Endothelial cell (in vitro differentiated cells): ENCODE measurements around the gene NSG2. TPM values are rescaled to one million over a fixed set of nuclear protein-coding genes. Genes with fewer than 3 reads are reported as not detected.

Experiments used
- DNase-seq: peaks from one replicate; pipeline ENCODE4 v3.0.0; 2021; ENCODE audit warnings: low spot score
- H3K27ac Mint-ChIP-seq: one replicate; pipeline ENCODE4 v1.8.0; 2021; ENCODE audit warnings: mixed read lengths, inconsistent platforms; ENCODE audit not compliant: unreplicated experiment
- H3K27me3 Mint-ChIP-seq: one replicate; pipeline ENCODE4 v1.8.0; 2021; ENCODE audit warnings: mild to moderate bottlenecking, moderate library complexity, mixed read lengths, inconsistent platforms; ENCODE audit not compliant: unreplicated experiment
- H3K36me3 Mint-ChIP-seq: one replicate; pipeline ENCODE4 v1.8.0; 2021; ENCODE audit warnings: mild to moderate bottlenecking, low read depth, mixed read lengths, inconsistent platforms; ENCODE audit not compliant: unreplicated experiment
- H3K4me1 Mint-ChIP-seq: one replicate; pipeline ENCODE4 v1.8.0; 2021; ENCODE audit warnings: mild to moderate bottlenecking, mixed read lengths, inconsistent platforms; ENCODE audit not compliant: unreplicated experiment
- H3K4me3 Mint-ChIP-seq: one replicate; pipeline ENCODE4 v1.8.0; 2021; ENCODE audit warnings: mild to moderate bottlenecking, mixed read lengths, inconsistent platforms; ENCODE audit not compliant: unreplicated experiment
- H3K9me3 Mint-ChIP-seq: one replicate; pipeline ENCODE4 v1.8.0; 2021; ENCODE audit warnings: mixed read lengths, inconsistent platforms; ENCODE audit not compliant: unreplicated experiment
- CTCF ChIP-seq: fragments of 200-600 bp; sonication (generic); IDR thresholded peaks from one replicate; pipeline ENCODE4 v1.5.0; 2021; ENCODE audit warnings: antibody characterized with exemption; ENCODE audit not compliant: unreplicated experiment
- total RNA-seq: library from RNA; stranded (reverse); fragmentation: NEBNext Ultra II Directional; extraction: Animal tissue kit (Norgen Biotek cat#: 25700); gene quantifications from one replicate; pipeline ENCODE4 v1.2.1, GENCODE V29; 2021; ENCODE audit not compliant: unreplicated experiment

Gene NSG2
- total RNA-seq, 1 donor from 2014 or later = not detected

- Mint-ChIP-seq H3K4me1 (peaks cover 13% of the 10 kb centered on the region), H3K36me3 (no peaks in the 10 kb centered on the region), H3K27me3 (peaks cover 4% of the 10 kb centered on the region), H3K9me3 (no peaks in the 10 kb centered on the region), H3K4me3 (no peak overlapping the region), H3K27ac (no peak overlapping the region)
- no peak for TF ChIP-seq CTCF
- no peak for DNase-seq
Observed at GRCh38 chr5:174022384-174023095, 23.0 kb upstream of the NSG2 start.

DNA sequence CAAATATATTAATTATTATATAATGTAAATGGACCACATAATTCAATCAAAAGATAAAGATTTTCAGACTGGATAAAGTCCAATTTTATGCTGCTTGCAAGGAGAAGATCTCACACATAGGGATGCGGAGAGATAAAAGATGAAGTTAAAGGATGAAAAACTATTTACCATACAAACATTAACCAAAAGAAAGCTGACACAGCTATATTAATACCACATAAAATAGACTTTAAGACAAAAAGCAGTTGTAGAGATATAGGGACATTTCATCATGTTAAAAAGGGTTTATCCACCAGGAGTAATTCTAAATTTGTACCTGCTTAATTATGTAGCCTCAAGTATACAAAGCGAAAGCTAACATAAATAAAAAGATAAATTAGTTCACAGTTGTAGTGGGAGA lies 15.2 kb upstream of the NSG2 start:
- Mint-ChIP-seq H3K4me1 (no peaks in the 10 kb centered on the region), H3K27me3 (no peaks in the 10 kb centered on the region), H3K9me3 (no peaks in the 10 kb centered on the region), H3K4me3 (no peak overlapping the region), H3K36me3 (peaks cover 3% of the 10 kb centered on the region), H3K27ac (no peak overlapping the region)
- TF ChIP-seq CTCF = no peak
- no peak for DNase-seq

- no peak overlapping the region for H3K27ac Mint-ChIP-seq
- H3K36me3 Mint-ChIP-seq = no peaks in the 10 kb centered on the region
- H3K27me3 Mint-ChIP-seq = peaks cover 1% of the 10 kb centered on the region
- no peaks in the 10 kb centered on the region for H3K9me3 Mint-ChIP-seq
- H3K4me3 Mint-ChIP-seq = no peak overlapping the region
- TF ChIP-seq CTCF = no peak
- no peaks in the 10 kb centered on the region for H3K4me1 Mint-ChIP-seq
- no peak for DNase-seq
Observed at GRCh38 chr5:174044466-174045254, 846 bp upstream of the NSG2 start.

- DNase-seq = no peak
- Mint-ChIP-seq H3K27ac (no peak overlapping the region), H3K27me3 (peaks cover 4% of the 10 kb centered on the region), H3K36me3 (no peaks in the 10 kb centered on the region), H3K9me3 (no peaks in the 10 kb centered on the region), H3K4me1 (no peaks in the 10 kb centered on the region), H3K4me3 (no peak overlapping the region)
- TF ChIP-seq CTCF = no peak
Observed at GRCh38 chr5:174046558-174046957, 1.1 kb downstream of the NSG2 start.
